ENCODE measurements around the gene LARGE1.

DNA sequence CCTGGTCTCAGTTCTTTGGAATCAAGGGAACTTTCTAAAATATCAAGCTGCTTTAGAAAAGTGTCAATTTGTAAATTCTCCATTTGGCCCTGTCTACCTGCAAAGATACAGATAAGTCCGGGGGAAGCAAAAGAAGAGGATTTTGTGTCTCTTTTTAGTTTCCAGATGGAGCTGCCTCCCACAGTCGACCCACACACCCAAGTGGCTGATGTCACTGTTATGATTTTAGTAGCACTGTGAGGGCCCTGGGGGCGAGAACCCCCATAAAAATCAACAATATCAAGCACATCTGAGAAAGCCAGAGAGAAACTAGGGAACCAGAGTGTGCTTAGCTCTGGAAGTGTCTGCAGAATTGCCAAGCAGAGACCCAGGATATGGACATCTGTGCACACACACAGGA is 212.7 kb downstream of the LARGE1 start:
- TF ChIP-seq EZH2 (IDR thresholded peaks at IDR 0.05; ENCODE audit: borderline replicate concordance) = no peak
- TF ChIP-seq, protein P1, sequence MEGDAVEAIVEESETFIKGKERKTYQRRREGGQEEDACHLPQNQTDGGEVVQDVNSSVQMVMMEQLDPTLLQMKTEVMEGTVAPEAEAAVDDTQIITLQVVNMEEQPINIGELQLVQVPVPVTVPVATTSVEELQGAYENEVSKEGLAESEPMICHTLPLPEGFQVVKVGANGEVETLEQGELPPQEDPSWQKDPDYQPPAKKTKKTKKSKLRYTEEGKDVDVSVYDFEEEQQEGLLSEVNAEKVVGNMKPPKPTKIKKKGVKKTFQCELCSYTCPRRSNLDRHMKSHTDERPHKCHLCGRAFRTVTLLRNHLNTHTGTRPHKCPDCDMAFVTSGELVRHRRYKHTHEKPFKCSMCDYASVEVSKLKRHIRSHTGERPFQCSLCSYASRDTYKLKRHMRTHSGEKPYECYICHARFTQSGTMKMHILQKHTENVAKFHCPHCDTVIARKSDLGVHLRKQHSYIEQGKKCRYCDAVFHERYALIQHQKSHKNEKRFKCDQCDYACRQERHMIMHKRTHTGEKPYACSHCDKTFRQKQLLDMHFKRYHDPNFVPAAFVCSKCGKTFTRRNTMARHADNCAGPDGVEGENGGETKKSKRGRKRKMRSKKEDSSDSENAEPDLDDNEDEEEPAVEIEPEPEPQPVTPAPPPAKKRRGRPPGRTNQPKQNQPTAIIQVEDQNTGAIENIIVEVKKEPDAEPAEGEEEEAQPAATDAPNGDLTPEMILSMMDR (IDR thresholded peaks at IDR 0.05; ENCODE audit: poor library complexity) = no peak
- no peak for TF ChIP-seq EZH2phosphoT487 (IDR thresholded peaks at IDR 0.05; ENCODE audit: low read depth, severe bottlenecking, unreplicated experiment)

All from hepatocyte (in vitro differentiated cells).